Hematopoietic multipotent progenitor cell treated with erythropoietin and hydrocortisone succinate and interleukin-3 and kit ligand, for 6 days (in vitro differentiated cells): ENCODE measurements around the gene VKORC1L1.
"Not testable (repeated sequence)": the region's sequence is repeated elsewhere in the genome, so short reads cannot be mapped to it uniquely, and the experiment has no call there.

ENCODE experiments used
- DNase-seq: peaks from one replicate; pipeline ENCODE4 v3.0.0-alpha.2; 2015

Gene VKORC1L1

DNA sequence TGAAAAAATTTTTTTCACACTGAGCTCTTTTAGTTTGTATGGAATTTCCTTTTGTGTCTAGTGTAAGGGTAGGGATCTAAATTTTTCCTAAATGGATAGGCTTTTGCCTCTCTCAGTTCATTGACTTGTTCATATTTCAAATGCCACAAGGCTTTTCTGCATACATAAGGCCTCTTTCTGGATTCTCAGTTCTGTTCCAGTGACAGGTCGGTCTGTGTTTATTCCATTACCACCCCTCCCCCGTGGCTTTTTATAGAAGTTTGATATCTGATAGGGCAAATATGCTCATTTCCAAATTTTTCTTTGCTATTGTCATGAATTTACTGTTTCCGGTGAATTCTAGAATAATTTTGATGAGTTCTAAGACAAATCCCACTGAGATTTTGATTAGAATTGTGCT is 12.7 kb downstream of the VKORC1L1 start:
- DNase-seq: not testable (repeated sequence)

DNA sequence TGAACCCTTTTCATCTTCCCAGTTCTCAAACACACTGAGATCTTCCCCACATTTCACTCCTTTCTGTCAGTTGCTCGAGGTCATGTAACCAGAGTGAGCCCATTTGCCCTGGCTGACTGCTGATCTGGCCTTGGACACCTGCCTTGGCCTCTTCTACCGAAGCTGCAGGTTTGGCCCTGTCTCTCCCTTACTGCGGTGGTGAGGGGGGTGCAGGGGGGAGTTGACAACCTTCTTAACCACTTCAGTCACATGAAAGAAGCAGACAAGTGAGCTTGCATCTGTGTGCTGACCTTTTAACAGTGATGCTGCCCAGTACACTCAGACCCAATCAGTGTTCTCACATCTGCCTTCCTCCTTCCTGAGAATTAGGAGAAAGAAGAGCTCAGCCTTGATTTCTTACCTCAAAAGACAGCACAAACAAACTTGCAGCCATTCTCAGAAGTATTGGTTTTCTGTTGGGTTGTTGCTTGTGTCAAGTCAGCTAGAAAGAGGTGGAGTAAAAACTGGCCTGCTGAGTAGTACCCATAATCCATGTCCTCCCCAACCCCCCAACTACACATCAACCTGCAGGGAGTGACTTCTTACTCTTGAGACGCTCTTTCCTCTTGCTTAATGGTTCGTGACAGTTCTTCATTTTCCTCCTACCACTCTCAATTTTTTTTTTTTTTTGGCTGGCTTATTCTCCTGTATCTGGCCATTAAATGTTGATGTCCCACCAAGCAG is 15.7 kb downstream of the VKORC1L1 start:
- not testable (repeated sequence) for DNase-seq

DNA sequence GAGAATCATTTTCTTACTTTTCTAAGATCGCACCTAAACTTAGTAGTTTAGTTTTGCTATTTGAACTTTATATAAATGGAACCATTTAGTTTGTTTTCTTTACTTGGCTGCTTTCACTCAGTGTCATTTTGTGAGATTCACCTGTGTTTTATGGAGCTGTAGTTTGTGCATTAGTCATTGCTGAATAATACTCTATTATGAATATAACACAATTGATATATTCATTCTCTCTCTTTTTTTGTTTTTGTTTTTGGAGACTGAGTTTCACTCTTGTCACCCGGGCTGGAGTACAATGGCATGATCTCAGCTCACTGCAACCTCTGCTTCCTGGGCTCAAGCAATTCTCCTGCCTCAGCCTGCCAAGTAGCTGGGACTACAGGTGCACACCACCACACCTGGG is 16.8 kb downstream of the VKORC1L1 start:
- not testable (repeated sequence) for DNase-seq

DNA sequence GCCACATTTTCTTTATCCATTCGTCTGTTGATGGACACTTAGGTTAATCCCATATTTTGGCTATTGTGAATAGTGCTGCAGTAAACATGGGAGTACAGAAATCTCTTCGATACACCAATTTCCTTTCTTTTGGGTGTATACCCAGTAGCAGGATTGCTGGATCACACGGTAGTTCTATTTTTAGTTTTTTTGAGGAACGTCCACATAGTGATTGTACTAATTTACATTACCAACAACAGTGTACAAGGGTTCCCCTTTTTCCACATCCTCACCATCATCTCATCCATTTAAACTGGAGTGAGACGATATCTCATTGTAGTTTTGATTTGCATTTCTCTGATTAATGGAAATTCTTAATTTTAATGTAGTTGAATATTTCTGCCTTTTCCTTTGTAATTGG is 19.3 kb downstream of the VKORC1L1 start:
- no peak for DNase-seq

DNA sequence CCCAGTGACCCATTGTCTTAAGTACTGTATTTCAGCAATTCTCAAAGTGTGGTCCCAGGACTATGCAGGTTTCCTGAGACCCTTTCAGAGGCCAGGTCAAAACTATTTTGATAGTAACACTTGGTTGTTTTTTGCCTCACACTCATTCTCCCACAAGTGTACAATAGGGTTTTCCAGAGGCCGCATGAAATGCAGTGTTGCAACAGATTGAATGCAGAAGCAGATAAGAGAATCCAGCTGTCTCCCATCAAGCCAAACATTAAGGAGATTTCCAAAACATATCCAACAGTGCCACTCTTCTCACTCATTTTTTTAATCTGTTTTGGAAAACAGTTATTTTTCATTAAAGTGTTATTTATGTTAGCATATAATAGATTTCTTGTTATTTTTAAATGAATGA is 20.0 kb downstream of the VKORC1L1 start:
- no peak for DNase-seq

DNA sequence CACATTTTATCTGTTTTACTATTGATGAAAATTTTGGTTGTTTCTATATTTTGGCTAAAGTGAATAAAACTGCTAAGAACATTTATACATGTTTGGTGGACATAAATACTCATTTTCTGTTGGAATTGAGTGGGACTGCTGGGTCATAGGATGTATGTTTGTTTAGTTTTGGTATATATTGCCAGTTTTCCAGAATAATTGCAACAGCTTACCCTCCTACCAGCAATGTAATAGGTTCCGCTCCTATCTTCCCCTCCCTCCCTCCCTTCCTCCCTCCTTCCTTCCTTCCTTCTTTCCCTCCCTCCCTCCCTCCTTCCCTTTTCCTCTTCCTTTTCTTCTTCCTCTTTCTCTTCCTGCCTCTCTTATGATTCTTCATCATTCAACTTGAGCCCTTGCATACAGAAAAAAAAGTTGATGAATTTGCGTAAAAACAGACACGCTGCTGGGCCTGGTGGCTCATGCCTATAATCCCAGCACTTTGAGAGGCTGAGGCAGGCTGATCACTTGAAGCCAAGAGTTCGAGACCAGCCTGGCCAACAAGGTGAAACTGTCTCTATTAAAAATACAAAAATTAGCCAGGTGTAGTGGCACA is 23.5 kb downstream of the VKORC1L1 start:
- no peak for DNase-seq

DNA sequence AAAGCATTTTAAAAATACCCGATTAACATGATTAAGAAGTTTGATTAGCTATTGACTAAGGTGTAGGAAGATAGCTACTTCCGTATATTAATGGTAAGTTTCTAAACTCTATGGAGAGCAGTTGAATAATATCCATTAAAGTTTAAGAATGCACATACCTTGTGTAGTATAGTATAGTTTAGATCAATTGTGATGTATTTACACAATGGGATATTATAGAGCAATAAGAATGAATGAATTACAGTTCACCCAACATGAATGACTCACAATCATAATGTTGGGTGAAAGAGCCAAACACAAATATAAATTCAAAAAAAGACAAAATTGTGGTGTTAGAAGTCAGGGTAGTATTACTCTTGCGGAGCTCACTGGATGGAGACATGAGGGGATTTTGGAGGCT is 24.4 kb downstream of the VKORC1L1 start:
- DNase-seq: not testable (repeated sequence)

DNA sequence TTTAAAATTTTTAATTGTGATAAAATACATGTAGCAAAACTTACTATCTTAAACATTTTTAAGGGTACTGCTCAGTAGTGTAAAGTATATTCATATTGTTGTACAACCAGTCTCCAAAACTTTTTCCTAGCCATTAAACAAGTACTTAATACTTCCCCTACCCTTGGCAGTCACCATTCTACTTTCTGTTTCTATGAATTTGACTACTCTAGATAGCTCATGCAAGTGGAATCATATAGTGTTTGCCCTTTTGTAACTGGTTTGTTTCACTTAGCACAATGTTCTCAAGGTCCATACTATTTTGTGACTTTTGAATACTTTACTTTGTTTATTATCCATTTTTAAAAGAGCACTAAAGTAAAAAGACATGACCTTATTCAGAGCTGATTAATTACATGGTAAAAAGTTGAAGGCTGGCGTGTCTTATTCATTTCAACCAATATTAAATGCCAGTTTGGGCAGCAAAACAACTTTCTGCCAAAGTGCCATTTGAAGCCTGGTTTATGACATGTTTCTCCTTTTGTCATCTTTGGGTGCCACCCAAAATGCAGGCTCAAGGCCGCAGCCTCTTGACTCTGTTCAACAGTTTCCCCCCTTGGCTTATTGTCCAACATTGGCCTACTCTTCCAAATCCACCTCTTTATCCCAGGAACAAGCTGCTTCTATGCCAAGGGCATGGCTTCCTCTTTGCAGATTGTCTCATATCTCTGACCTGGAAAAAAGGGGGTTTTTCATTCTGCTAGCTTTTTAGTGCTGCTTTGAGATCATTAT is 26.0 kb downstream of the VKORC1L1 start:
- not testable (repeated sequence) for DNase-seq

DNA sequence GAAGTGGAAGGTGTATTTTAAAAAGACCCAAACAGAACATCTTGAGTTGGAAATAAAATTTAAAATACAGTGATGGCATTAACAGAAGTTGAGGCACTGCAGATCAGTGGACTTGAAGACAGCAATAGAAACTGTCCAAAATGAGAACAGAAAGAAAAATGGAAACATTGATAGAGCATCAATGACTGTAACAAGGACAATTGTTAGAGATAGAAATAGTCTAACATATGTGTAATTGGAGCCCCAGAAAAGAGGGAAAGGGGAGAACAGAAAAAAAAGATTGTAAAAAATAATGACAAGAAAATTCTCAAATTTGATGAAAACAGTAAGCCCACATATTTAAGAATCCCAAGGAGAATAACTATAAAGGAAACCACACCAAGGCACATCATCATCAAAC is 29.4 kb downstream of the VKORC1L1 start:
- no peak for DNase-seq

DNA sequence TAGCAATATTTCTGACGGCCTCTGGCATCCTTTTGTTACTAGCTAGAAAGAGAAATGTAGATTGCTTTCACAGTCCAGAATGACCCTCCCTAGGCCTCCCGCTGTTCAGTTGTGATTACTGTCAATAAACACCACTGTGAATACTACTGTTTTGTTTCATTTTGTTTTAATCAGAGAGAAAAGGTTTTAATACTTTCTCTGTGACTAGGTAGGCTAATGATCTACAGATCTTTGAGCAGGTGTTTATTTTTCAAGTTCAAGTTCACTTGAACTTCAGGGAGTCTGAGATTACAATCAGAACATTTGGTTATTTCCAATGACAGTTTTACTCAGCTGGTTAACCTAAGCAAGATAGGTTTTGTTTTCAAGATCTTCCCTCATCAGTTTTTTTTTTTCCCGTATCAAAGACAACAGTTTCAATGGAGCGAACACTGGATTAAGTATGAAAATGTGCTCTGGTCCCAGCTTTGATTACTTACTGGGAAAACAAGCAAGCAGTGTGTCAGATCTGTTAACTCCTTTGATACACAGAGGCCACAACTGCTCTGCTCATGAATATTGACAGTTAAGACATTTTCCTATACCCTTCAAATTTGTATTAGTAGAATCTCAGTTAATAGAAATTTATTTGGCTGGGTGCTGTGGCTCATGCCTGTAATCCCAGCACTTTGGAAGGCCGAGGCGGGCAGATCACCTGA is 34.8 kb downstream of the VKORC1L1 start:
- DNase-seq: no peak

DNA sequence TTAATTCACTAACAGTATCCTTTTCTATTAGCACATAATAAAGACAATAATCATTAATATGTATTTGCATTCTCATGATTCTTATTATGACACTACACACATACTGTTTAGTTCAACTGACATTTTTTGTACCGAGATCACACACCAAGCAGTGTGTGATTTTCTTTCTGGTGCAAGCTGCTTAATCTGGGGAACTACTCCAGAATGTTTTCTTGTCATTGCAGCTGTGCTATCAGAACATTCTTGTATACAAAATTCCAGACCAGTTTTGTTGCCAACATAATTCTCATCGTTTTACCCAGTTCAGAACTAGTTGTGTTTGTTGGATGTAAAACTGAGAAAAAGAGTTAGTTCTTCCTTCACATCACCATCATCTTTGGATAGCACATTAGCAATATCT is 37.4 kb downstream of the VKORC1L1 start:
- DNase-seq: no peak

DNA sequence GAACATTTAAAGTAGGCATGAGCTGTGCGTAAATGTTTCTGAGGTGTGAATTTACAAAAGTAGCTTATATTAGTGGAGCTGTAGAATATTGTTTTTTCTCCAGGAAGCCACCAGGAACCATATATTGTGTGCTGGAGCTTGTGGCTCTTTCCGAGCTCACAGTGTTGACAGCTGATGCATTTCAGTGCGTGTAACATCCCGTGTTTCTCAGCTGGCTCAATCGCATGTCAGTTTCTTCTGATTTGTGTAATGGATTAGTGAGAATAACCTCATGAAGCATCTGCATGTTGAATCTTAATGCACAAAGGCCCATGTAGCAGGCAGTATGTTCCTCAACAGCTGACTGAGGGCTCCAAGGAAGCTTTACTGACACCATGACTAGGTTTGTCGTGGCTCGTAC is 39.4 kb downstream of the VKORC1L1 start:
- no peak for DNase-seq

DNA sequence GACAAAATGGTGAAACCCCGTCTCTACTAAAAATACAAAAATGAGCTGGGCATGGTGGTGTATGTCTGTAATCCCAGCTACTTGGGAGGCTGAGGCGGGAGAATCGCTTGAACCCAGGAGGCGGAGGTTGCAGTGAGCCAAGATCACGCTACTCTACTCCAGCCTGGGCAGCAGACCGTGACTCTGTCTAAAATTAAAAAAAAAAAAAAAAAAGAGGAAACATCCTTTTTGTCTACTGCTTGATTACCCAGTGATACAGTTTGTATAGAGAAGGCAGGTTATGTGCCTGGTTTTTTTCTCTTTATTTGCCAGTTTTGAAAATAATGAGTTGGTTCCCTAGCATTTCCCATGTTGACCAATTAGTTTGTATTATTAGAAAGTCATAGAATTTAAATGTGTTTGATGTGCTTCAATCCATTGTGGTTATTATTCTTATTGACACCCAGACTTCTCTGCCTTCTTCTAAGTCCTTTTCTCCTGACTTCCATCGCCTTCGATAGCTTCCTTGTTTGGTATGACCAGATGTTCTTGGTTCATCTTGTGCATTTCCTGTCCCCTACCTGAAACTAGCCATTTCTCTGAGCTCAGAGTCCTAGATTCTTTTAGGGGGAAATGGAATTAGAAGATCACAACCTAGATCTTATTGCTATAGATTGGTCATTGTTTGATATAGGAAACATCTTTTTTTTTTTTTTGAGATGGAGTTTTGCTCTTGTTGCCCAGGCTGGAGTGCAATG is 43.2 kb downstream of the VKORC1L1 start:
- DNase-seq: no peak

DNA sequence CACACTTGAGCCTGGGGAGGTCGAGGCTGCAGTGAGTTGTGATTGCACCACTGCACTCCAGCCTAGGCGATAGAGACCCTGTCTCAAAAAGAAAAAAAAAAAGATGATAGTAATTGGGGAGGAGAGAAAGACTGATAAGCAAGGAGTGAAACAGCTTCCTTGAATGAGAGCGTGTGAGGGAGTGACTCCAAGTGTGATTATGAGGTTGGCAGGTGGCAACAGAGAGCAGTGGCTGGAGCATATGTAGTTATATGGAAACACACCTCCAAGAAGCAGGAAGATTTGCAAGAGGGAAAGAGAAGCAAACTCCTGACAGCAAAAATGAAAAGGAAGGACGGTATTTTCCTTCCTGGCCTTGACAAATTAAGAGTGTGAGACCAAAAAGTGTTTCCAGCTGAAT is 50.4 kb downstream of the VKORC1L1 start:
- DNase-seq: peak; percentile 54

DNA sequence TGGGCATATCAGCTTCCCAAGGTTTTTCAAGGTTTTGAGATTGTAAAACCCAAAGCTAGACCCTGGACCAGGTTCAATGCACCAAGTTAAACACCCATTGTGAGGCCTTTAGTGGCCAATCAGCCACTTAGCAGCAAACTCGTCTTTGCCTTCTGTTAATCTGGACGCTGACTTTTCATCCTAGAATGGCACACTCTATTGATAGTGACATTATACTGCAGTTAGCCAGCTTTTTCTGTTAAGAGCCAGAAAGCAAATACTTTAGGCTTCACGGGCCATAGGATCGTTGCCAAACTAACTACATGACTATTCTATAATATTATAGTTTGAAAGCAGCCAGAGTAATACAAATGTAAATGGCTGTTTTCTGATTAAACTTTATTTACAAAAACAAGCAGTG is 51.3 kb downstream of the VKORC1L1 start:
- DNase-seq: no peak

DNA sequence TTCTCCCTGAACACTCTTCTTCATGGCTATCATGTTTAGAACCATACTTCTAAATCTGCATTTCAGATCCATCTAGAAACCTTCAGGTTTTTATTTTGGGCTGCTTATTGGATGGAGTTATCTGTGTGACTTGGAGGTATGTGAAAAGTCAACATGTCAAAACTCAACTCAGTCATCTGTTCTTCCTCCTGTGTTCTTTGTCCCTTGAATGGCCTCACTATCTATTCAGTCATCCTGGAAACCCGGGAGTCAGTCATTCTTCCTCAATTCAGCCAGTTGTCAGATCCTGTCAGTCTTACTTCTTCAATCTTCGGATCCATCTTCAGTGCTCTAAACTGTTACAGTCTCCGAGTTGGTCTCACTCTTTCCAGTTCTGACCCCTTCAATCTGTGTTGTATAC is 52.2 kb downstream of the VKORC1L1 start:
- DNase-seq: no peak

DNA sequence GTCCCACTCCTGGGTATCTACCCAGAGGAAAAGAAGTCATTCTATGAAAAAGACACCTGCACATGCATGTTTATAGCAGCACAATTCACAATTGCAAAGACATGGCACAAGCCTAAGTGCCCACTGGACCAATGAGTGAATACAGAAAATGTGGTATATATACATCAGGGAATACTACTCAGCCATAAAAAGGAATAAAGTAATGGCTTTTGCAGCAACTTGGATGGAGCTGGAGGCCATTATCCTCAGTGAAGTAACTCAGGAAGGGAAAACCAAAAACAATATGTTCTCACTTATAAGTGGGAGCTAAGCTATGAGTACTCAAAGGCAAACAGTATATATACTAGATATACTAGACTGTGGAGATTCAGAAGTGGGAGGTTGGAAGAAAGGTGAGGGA is 53.7 kb downstream of the VKORC1L1 start:
- no peak for DNase-seq

DNA sequence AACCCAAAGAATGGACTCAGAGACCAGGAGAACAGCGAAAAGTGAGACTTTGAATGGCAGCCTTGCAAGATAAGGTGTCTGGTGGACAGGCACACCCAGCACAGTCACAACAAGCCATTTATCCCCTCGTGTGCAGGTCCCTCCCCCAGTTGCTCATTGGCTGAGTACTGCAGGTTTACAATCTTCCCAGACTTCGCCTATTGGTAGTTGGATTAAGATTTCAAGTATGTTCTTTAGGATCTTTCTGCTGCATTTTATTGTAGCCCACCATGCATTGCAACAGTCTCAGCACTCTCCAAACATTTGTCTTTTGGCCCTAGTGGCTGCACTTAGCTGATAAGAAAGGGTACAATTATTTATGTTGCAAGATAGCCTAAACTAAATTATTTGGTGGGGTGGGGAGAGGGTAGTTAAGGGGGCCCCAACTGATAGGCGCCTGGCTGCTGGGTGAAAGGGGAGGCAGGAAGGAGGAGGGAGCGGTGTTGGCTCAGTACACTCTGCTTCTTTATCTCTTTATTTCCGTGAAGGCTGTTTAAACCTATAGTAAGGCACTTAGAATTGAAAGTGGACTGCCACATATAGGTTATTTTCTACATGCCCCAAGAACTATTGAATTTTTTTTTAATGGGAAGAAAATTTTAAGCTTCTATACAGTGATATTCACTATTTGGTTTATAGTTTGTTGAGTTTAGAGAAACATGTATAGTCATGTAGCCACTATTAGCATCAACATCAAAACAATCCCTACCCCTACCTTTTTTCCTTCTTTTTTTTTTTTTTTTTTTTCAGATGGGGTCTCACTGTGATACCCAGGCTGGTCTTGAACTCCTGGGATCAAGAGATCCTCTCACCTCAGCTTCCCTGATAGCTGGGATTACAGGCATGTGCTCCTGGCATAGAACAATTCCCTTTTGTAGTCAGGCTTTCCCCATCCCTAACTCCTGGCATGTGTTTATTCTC is 54.9 kb downstream of the VKORC1L1 start:
- DNase-seq: peak; percentile 98

DNA sequence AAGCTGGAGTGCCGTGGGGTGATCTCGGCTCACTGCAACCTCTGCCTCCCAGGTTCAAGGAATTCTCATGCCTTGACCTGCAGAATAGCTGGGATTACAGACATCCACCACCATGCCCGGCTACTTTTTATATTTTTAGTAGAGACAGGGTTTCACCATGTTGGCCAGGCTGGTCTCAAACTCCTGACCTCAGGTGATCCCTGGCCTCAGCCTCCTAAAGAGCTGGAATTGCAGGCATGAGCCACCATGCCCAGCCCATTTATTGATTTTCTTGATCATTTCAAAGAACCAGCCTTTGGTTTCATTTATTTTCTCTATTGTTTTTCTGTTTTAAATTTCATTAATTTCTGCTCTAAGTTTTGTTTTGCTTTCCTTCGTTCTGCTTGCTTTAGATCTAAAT is 58.8 kb downstream of the VKORC1L1 start:
- no peak for DNase-seq

DNA sequence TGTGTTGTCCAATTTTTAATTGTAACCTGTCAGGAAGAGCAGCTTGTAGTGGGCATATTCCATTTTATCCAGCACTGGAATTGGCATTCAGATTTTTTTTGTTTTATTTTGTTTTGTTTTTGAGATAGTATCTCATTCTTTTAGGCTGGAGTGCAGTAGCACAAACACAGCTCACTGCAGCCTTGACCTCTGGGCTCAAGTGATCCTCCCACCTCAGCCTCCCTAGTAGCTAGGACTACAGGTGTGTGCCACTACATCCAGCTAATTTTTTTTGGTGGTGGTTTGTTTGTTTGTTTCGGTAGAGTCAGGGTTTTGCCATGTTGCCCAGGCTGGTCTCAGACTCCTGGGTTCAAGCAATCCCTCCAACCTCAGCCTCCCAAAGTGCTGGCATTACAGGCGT is 64.4 kb downstream of the VKORC1L1 start:
- no peak for DNase-seq

DNA sequence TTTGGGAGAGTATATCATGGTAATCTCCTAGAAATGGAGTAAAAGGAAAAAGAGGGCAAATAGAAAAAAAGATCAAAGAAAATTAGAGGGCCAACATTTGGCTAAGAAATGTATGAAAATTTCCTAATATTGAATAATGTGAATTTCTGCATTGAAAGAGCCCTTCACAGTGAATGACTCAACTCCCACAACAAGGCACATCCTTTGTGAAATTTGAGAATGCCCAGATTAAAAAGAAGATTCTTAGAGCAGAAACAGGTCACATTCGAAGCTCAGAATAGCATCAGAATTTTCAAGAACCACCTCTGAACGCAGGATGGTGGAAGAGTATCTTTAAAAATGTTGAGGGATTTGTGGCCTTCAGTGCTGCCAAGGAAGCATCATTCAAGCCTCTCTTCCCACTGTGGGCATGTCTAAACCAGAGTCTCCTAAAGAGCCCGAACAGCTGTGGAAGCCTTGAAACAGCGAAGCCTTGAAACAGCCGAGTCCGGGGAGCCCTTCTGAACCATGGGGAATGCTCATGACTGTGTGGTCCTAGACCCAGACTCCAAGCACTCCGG is 65.5 kb downstream of the VKORC1L1 start:
- no peak for DNase-seq
